HepG2 (cell line): ENCODE results near the gene ISG20. TPM values are rescaled to one million over a fixed set of nuclear protein-coding genes. Genes with fewer than 3 reads are reported as not detected.

ENCODE experiments used
- ATAC-seq: fragments of 200-7000 bp; cut with Tn5 transposase; 3 replicates; pipeline ENCODE4 v1.9.1; 2020; ENCODE audit warnings: mild to moderate bottlenecking, moderate library complexity
- BruUV-seq: library from RNA; stranded (reverse); fragments of 400-500 nt; replicated peaks from 2 replicates; lab custom pipeline; 2021; lab: Mats Ljungman, UMichigan
- CTCF ChIA-PET: fragments of 300-600 bp; formaldehyde crosslinking; extraction: SDS; loops from one replicate; lab custom pipeline; 2021; ENCODE audit warnings: low total read pairs, inconsistent platforms, low intra/inter-chr PET ratio; lab: Yijun Ruan, JAX
- POLR2A ChIA-PET: fragments of 350-600 bp; sonication (Branson Sonifier 250); formaldehyde crosslinking; loops from one replicate; lab custom pipeline; 2020; ENCODE audit warnings: antibody characterized with exemption, inconsistent platforms; lab: Yijun Ruan, JAX
- DNase-seq: peaks from one replicate; pipeline ENCODE4 v3.0.0-alpha.2; 2015; ENCODE audit warnings: low spot score
- FAIRE-seq: peaks from 3 replicates; lab custom pipeline; 2011; peaks lifted over from hg19 to GRCh38; lab: Jason Lieb, UNC
- H2AFZ ChIP-seq: one replicate; pipeline ENCODE4 v1.6.1; 2011; ENCODE audit warnings: low read length, inconsistent platforms
- H3K27ac ChIP-seq: fragments of 300-600 bp; 3 replicates; pipeline ENCODE4 v1.8.0; 2011; ENCODE audit warnings: mixed run types, mild to moderate bottlenecking, mixed read lengths, low read length, inconsistent platforms; ENCODE audit not compliant: insufficient read depth; ENCODE audit errors: extremely low read length
- H3K27me3 ChIP-seq, 2 experiments: fragments of 200-600 bp in 1 of 2; 2 replicates in 1 of 2; 3 replicates in 1 of 2; pipeline versions ENCODE4 v1.6.0 to v1.8.0; 2011; ENCODE audit warnings: low read length in 2 of 2, mild to moderate bottlenecking in 2 of 2, moderate library complexity in 2 of 2, inconsistent platforms in 1 of 2; ENCODE audit not compliant: insufficient read depth in 2 of 2, control insufficient read depth in 1 of 2
- H3K36me3 ChIP-seq, 2 experiments: fragments of 200-600 bp in 1 of 2; replicated peaks in 1 of 2; 2 replicates in 1 of 2; 3 replicates in 1 of 2; pipeline versions ENCODE4 v1.5.1 to v1.8.0; 2011; ENCODE audit warnings: low read length in 2 of 2, inconsistent platforms in 1 of 2; ENCODE audit not compliant: insufficient read depth in 2 of 2, control insufficient read depth in 1 of 2
- H3K4me1 ChIP-seq: 2 replicates; pipeline ENCODE4 v1.5.1; 2012; ENCODE audit warnings: low read length, inconsistent platforms; ENCODE audit not compliant: insufficient read depth
- H3K4me2 ChIP-seq: 2 replicates; pipeline ENCODE4 v1.6.0; 2011; ENCODE audit warnings: low read depth, low read length, inconsistent platforms
- H3K4me3 ChIP-seq, 3 experiments: fragments of 200-600 bp in 1 of 3; sonication (generic), shearing (Covaris generic) in 1 of 3; replicated peaks in 1 of 3; 2 replicates each; pipeline ENCODE4 v1.5.1; 2011 to 2016; ENCODE audit warnings: low read length in 3 of 3, inconsistent platforms in 2 of 3, low read depth in 2 of 3, mild to moderate bottlenecking in 2 of 3, control low read depth in 1 of 3, mixed read lengths in 1 of 3; ENCODE audit not compliant: insufficient read depth in 1 of 3
- H3K79me2 ChIP-seq: one replicate; pipeline ENCODE4 v1.6.1; 2011; ENCODE audit warnings: low read length, inconsistent platforms; ENCODE audit not compliant: insufficient read depth
- H3K9ac ChIP-seq: 2 replicates; pipeline ENCODE4 v1.6.0; 2011; ENCODE audit warnings: mild to moderate bottlenecking, low read depth, low read length, inconsistent platforms; ENCODE audit not compliant: insufficient read depth
- H3K9me3 ChIP-seq: 2 replicates; pipeline ENCODE4 v1.5.1; 2012; ENCODE audit warnings: mild to moderate bottlenecking, low read length
- H4K20me1 ChIP-seq: 2 replicates; pipeline ENCODE4 v1.6.0; 2011; ENCODE audit warnings: inconsistent platforms, mild to moderate bottlenecking, low read length, moderate library complexity; ENCODE audit not compliant: insufficient read depth
- HES4 ChIP-seq: sonication (generic); formaldehyde crosslinking; IDR thresholded peaks from 2 replicates; pipeline ENCODE4 v1.9.0; 2021; ENCODE audit warnings: mild to moderate bottlenecking, missing genetic modification reagents, borderline replicate concordance
- MTF1 ChIP-seq: sonication (generic); formaldehyde crosslinking; IDR thresholded peaks from 2 replicates; pipeline ENCODE4 v1.5.0; 2020; ENCODE audit warnings: missing genetic modification reagents
- RBFOX2 ChIP-seq: fragments of 200-400 bp; formaldehyde crosslinking; IDR thresholded peaks from 2 replicates; pipeline ENCODE4 v1.6.1; 2017; ENCODE audit warnings: low read depth, mild to moderate bottlenecking, low read length
- TBP ChIP-seq: sonication (generic); formaldehyde crosslinking; IDR thresholded peaks from 2 replicates; pipeline ENCODE4 v1.5.0; 2020; ENCODE audit warnings: missing genetic modification reagents
- TBX3 ChIP-seq: fragments of 450-650 bp; IDR thresholded peaks from 2 replicates; pipeline ENCODE4 v1.6.1; 2017; ENCODE audit warnings: antibody characterized with exemption, mild to moderate bottlenecking, inconsistent platforms, borderline replicate concordance
- ZBTB1 ChIP-seq: sonication (generic); formaldehyde crosslinking; IDR thresholded peaks from 2 replicates; pipeline ENCODE4 v1.4.0; 2020; ENCODE audit warnings: missing genetic modification reagents, borderline replicate concordance
- WGBS: methylation state at CpG from one replicate; pipeline ENCODE4 v1.1.6; 2017; ENCODE audit warnings: low lambda C conversion rate; 5-methylcytosine and 5-hydroxymethylcytosine counted together
- in situ Hi-C: cut with HindIII; loops from 2 replicates; pipeline ENCODE4 v1.10.0; 2017; ENCODE audit warnings: low pct_unique_long_range_greater_than_20kb; ENCODE audit not compliant: extremely low pct_ligation_motif_present
- intact Hi-C: fragments of 100-400 bp; cut with micrococcal nuclease; formaldehyde crosslinking; loops from one replicate; pipeline ENCODE4 v1.10.0; 2022; ENCODE audit not compliant: unreplicated experiment
- polyA plus RNA-seq, 8 experiments: library from polyadenylated mRNA; depleted of rRNA in 3 of 8; stranded (reverse) in 7 of 8; unstranded in 1 of 8; fragments of >200 nt; fragmentation: Illumina TruSeq in 4 of 8; extraction: Trizol in 4 of 8; gene quantifications; 2 replicates each; pipeline versions ENCODE4 v1.2.1 to v1.2.3, GENCODE V29; 2011 to 2016; ENCODE audit warnings: low read depth in 4 of 8, missing spikeins in 1 of 8, mixed read lengths in 1 of 8; ENCODE audit not compliant: insufficient read depth in 1 of 8
- total RNA-seq, 5 experiments: library from RNA; depleted of rRNA; stranded (reverse); fragments of >200 nt; fragmentation: Illumina TruSeq; extraction: Trizol; gene quantifications; 2 replicates each; pipeline ENCODE4 v1.2.3, GENCODE V29; 2016; ENCODE audit warnings: low read depth in 1 of 5
- TF ChIP-seq, protein P1 (sequence below): sonication (generic); formaldehyde crosslinking; IDR thresholded peaks from 2 replicates; pipeline ENCODE4 v1.5.0; 2020; ENCODE audit warnings: mild to moderate bottlenecking, missing genetic modification reagents, moderate library complexity

The ISG20 gene
- total and polyA plus RNA-seq, 2 of the 13 experiments (the other 11 are each of a cell fraction or from before 2014, with no cell fraction given): 6.3 to 31.5 TPM

DNA sequence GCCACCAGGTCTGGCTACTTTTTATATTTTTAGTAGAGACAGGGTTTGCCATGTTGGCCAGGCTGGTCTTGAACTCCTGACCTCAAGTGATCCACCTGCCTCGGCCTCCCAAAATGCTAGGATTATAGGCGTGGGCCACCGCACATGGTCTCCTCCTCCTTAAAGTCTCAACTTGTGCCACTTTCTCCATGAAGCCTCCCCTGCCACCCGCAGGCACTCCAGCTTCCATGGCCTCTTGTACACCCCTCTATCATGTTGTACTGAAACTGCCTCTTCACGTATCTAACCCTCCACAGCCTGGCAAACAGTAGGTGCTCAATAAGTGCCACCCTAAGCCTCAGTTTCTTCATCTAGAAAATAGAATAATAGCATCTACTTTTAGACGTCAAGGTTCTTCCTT lies 39.9 kb downstream of the ISG20 start:
- H3K4me2 ChIP-seq: no peak overlapping the region
- in situ Hi-C loops (no loop called here), intact Hi-C loops (no loop called here)
- FAIRE-seq (no peak), DNase-seq (no peak), ATAC-seq (no peak)
- no peaks in the 10 kb centered on the region for H3K36me3 ChIP-seq
- H3K4me1 ChIP-seq: peaks cover 27% of the 10 kb centered on the region
- ChIA-PET CTCF (no interaction called here), POLR2A (no interaction called here)
- TF ChIP-seq HES4 (no peak), ZBTB1 (CRISPR knock-in tag) (no peak), RBFOX2 (no peak), MTF1 (no peak), TBP (CRISPR knock-in tag) (no peak)
- no peak overlapping the region for H3K27ac ChIP-seq
- WGBS: 65% methylated on average over 6 of the region's 6 CpGs
- BruUV-seq: no TSS peak
- H4K20me1 ChIP-seq: no peaks in the 10 kb centered on the region
- no peak overlapping the region for H2AFZ ChIP-seq
- H3K9me3 ChIP-seq: no peaks in the 10 kb centered on the region
- no peak overlapping the region for H3K9ac ChIP-seq
- no peaks in the 10 kb centered on the region for H3K27me3 ChIP-seq
- no peak overlapping the region for H3K4me3 ChIP-seq
- no peaks in the 10 kb centered on the region for H3K79me2 ChIP-seq

DNA sequence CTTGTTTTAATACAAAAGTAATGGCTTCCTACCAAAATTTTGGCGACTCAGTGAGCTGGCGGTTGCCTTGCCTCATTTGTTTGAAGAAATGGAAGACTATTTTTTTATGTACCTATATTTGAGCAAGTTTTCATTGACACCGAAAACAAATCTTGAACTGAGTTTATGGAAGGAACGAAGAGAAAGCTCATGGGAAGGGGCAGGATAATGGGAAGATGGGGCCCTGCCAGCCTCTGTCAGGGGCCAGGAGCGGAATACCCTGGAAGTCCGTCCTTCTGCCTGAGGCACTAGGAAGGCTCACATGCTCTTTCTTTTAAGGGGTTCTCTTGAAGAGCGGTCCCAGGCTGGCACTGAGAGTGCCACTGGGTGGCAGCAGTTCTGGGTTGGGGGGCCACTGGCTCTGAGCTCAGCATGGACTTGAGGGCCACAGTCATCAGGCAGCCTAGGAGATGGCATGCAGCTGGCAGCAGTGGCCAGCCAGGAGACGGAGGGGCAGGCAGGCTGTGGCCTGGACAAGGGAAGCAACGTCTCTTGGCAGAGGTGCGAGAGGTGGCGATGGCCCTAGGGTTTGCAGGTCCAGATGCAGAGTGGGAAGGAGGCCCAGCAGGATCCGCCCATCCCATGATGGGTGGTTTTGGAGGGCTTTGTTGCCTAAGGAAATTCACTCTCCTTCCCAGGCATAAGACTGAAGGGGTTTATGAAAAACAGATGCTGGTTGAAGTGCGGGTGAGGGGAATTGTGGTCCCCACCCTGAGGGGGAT lies 41.6 kb downstream of the ISG20 start:
- CTCF ChIA-PET: no interaction called here
- Histone ChIP-seq H3K27me3 (no peaks in the 10 kb centered on the region; a peak in 1 of 5 replicates), H3K27ac (no peak overlapping the region), H4K20me1 (no peaks in the 10 kb centered on the region), H3K4me3 (no peak overlapping the region), H3K79me2 (no peaks in the 10 kb centered on the region), H3K4me1 (peaks cover 27% of the 10 kb centered on the region), H2AFZ (no peak overlapping the region), H3K36me3 (no peaks in the 10 kb centered on the region), H3K9me3 (no peaks in the 10 kb centered on the region), H3K4me2 (no peak overlapping the region), H3K9ac (no peak overlapping the region)
- POLR2A ChIA-PET: no interaction called here
- WGBS: 93% methylated on average over 13 of the region's 13 CpGs
- intact Hi-C loops (no loop called here), in situ Hi-C loops (no loop called here)
- no TSS peak for BruUV-seq
- no peak for FAIRE-seq
- no peak for ATAC-seq
- DNase-seq: no peak
- TF ChIP-seq, protein P1, sequence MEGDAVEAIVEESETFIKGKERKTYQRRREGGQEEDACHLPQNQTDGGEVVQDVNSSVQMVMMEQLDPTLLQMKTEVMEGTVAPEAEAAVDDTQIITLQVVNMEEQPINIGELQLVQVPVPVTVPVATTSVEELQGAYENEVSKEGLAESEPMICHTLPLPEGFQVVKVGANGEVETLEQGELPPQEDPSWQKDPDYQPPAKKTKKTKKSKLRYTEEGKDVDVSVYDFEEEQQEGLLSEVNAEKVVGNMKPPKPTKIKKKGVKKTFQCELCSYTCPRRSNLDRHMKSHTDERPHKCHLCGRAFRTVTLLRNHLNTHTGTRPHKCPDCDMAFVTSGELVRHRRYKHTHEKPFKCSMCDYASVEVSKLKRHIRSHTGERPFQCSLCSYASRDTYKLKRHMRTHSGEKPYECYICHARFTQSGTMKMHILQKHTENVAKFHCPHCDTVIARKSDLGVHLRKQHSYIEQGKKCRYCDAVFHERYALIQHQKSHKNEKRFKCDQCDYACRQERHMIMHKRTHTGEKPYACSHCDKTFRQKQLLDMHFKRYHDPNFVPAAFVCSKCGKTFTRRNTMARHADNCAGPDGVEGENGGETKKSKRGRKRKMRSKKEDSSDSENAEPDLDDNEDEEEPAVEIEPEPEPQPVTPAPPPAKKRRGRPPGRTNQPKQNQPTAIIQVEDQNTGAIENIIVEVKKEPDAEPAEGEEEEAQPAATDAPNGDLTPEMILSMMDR (CRISPR knock-in tag): 0 out of 2 replicates have a peak, but pooled peaks have one; percentile 3
- no peak for TF ChIP-seq TBX3
